Activated CD8-positive, alpha-beta memory T cell treated with anti-CD3 and anti-CD28 coated beads for 4 hours (primary cell): ENCODE results near the gene ACTN1.
"Not testable (repeated sequence)": the region's sequence is repeated elsewhere in the genome, so short reads cannot be mapped to it uniquely, and the experiment has no call there.

ENCODE experiments used
- DNase-seq, 2 donors: peaks; one replicate each; pipeline ENCODE4 v3.0.0-alpha.2; 2020; ENCODE audit warnings: low read depth in 2 of 2

Gene ACTN1

DNA sequence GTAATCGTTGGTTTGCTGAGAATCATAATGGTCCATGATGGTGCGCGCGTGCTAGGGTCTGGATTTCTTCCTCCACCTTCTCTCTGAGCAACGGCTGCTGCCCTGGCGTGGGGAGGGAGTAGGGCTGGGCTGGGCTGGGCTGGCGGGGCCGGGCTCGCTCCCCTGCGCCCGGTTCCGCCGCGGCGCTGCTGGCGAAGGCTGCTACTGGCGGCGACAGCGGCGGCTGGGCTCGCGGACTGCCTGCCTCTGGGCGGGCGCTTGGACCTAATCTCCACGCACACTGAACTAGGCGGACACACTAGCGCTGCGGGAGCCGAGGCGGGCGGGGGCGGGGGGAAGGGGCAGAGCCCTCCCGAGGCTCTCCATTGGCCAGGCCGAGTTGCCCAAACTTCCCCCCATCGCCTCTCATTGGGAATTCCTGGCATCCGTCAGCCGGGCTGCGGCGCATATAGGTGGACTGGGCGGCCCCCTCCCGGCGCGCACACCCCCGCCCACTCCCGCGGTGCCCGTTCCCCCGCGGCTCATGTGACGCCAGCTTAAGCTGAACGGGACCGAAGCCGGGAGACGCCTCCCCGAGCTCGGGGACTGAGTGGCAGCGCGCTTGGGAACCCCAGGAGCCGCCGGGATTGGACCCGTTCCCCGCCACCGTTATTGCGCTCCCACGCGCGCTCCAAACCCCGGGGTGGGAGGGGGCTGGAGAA is at the start of gene ACTN1:
Gene ACTN1 (minus strand): TSS at position 282 of the 701 bp plus-strand sequence. CDS start 246 bp downstream, at position 36.
- DNase-seq = peak; percentile 36 to 45

DNA sequence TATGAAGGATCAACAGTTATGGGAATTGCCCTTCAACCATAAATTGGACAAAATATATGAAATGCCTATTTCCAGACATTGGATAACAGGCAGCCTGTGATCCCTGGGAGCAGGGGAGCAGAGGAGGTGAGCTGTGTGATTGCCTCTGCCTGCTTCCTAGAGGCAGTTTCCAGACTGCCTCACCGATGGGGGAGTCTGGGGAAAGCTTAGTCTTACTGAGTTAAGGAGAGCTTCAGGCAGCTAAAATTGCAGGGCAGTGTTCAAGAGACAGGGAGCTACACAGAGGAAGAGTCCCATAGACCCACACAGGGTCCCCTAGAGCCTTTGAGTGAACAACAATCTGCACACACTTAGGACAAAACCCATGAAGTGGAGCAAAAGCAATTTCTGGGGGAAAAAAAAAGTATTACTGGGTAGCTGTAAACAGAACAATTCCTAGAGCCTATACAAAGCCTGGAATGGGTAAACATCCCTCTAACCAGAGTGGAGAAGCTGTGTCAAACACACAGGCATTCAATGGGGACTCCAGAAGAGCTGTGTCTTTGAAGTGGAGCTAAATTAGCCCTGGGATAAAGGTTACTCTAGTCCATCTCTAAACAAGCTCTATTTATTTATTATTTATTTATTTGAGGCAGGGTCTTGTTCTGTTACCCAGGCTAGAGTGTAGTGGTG is 48.3 kb upstream of the ACTN1 start:
- DNase-seq = no peak

DNA sequence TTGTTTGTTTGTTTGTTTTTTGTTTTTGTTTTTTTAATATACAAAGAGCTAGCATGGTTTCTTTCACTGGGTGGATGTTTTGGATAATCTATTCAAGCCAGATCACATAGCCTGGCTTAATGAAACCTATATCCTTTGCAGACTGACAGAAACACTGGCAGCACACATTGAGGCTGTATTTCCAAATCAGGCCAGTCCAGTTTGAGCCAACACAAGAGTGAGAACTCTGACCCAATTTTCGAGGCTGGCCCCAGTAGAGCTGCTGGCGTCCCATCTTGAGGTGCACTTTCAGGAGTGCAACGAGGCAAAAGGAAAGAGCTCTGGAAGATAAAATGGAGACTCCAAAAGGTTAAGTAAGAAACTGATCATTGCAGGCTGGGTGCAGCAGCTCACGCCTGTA is 43.9 kb upstream of the ACTN1 start:
- no peak for DNase-seq

DNA sequence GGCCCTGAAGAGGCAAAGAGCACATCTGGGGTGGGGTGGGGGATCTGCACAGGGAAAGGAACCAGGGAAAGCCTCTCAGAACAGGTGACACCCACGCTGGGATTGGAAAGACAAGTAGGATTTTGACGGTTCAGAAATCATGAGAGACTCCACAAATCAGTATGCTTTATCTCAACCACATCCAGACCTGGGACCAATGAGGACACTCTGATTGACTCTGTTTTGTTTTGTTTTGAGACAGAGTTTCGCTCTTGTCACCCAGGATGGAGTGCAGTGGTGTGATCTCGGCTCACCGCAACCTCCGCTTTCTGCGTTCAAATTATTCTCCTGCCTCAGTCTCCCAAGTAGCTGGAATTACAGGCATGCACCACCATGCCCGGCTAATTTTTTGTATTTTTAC is 43.0 kb upstream of the ACTN1 start:
- DNase-seq = not testable (repeated sequence)

DNA sequence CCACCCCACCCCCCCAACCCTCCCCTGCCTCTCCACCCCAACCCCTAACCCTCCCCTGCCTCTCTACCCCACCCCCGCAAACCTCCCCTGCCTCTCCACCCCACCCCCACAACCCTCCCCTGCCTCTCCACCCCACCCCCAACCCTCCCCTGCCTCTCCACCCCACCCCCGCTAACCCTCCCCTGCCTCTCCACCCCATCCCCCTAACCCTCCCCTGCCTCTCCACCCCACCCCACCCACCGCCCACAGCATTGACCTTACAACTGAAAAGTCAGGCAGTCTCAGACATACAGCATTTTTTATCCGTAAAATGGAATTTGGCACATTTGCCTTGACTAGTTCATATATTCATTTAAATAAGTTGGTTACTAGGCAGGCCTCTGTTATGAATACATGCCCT is 38.6 kb upstream of the ACTN1 start:
- DNase-seq = no peak

DNA sequence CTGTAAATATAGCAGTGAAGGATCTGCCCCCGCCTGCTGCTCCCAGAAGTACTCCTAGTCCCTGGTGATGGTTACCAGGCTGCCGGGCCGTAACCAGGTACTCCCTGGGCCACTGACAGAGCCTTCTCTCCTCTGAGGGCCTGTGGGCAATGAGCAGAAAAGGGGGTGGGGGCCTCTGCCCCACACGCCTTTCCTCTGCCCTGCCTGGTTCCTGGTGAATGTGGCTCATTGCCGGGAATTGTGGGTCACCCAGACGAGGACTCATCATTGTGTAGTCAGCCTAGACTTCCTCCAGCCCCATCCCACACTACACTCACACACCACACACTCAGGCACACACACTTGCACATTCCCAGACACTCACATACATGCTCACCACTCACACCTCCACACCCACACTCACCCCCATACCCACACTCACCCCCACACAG is 35.7 kb upstream of the ACTN1 start:
- no peak for DNase-seq

DNA sequence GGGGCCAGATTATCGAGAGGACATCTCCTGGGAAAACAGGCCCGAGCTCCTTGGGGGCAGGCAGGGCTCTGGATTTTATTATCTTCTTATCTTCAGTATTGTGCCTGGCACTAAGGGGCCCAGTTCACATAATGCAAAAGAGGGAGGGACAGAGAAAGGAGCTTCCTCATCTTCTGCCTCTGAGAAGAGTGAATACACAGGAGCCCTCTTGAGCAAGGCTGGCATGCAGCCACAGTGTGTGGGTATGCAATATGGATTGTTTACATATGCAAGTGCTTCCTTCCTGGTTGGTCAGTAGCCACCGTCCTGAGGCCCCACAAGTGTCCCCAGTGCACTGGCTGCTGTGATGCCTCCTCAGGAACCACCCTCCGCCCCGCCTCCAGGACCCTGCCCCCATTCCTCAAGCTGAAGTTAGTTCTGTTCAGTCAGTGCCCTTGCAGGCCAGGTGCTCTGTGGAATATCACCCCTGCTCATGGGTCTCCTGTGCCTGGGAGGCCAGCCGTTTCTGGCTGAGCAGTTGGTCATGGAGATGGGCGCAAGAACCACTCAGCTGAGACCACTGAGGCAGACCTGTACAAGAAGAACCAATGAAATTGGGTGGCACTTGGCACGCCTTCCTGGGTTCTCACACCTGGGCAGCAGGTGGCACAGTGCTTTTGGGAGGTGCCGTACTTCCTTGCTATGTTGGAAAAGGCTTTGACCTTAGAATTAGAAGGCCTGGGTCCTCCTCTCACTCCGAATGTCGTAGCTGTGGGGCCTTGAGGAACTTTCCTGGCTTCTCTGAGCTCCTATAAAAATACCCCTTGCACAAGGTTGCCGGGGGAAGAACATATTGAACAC is 35.1 kb upstream of the ACTN1 start:
- no peak for DNase-seq

DNA sequence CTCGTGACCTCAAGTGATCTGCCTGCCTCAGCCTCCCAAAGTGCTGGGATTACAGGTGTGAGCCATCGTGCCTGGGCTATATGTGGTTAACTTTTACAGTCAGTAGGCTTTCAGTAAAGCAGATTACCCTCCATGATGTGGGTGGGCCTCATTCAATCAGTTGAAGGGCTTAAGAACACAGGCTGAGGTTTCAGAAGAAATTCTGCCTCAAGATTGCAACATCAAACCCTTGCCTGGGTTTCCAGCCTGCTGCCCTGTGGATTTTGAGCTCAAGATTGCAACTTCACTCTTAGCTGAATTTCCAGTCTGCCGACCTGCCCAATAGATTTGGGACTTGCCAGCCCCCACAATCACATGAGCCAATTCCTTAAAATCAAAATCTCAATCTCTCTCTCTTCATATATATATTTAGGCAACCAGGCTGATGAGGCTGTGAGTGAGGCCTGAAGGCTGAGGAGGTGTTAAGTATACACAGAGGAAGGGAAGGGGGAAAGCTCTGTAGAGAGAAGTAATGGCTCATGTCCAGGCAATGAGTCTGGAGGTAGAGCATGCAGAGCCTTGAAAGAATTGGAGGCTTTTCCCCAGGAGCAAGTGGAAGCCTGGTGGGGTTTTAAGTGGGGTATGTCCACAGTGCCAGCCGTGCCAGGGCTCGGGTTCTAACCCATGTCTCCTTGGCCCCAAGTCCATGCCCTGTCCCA is 33.3 kb upstream of the ACTN1 start:
- no peak for DNase-seq

DNA sequence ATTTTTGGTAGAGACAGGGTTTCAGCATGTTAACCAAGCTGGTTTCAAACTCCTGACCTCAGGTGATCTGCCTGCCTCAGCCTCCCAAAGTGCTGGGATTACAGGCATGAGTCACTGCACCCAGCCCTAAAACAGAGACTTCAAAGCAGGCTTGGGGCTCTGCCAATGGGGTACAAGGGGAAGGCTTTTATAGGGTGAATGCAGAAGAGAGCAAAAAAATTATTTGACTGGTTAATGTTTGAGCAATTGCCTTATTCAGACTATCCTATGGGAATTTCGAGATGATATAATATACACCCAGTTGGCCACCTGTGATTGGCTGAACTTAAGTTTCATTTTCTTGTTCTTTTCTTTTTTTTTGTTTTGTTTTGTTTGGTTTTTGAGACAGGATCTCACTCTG is 31.5 kb upstream of the ACTN1 start:
- DNase-seq = no peak

DNA sequence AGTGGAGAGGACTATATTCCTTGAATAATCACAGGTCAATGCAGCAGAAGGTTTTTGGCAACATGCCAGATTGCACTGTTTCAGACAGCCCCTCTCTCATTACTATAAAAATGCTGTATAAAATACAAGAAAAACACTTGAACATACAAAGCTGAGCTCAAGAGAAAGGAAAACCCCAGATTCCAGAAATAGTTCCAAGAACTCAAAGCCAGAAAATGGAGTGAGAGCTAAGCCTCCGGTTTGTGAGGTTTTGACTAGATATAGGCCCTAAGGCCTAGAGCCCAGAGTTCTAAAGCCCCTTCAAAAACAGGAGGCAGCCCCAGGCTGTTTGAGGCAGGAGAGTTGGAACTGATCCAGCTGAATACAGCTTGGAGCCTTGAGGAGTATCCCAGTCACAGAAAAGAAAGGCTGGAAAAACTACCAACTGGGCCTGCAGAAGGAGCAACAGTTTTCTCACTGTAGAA is 29.4 kb upstream of the ACTN1 start:
- DNase-seq = no peak

DNA sequence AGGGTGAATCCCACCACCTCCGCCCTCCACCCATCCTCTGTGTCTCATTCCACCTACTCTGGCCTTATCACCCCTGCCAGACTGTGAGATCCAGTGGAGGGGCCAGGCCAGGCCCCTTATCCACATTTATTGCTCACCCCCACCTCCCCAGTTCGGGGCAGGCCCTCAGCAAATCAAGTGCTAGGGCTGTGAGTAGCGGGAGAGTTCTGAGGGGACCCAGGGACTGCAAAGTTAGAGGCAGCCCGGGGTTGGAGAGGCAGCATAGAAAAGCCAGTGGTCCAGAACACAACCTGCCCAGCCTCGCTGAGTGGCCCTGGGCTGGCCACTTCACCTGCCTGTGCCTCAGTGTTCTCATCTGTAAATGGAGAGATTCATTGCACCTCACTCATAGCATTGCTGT is 27.2 kb upstream of the ACTN1 start:
- DNase-seq = no peak

DNA sequence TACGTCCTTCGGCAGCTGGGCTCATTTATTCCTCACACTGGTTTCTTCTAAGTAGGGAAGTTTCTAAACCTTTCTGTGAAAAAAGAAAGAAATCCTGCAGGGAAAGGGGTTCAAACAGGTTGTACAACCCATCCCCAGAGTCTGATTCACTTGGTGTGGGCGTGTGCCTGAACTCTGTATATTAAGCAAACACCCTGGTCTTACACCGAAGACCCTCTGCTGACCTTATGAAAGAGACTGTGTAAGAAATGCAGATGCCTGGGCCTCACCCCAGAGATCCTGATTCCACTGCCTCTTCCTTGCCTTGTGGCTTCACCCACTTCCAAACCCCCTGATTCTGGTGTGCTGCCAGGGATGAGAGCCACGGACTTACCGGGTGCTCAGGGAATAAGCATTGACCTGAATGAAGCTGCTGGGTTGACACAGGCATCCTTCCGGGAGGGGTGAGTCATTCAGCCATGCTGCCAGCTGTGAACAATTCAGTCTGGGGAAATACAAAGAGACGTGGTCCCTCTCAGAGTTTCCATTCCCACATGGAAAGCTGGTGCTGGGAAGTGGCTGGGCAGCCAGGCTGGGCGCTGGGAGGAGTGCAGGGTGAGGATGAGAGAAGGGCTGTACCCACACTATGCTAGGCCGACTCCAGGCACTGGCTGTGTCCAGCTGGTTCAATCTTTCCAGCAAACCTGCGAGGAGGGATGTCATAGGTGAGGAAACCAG is 26.5 kb upstream of the ACTN1 start:
- no peak for DNase-seq

DNA sequence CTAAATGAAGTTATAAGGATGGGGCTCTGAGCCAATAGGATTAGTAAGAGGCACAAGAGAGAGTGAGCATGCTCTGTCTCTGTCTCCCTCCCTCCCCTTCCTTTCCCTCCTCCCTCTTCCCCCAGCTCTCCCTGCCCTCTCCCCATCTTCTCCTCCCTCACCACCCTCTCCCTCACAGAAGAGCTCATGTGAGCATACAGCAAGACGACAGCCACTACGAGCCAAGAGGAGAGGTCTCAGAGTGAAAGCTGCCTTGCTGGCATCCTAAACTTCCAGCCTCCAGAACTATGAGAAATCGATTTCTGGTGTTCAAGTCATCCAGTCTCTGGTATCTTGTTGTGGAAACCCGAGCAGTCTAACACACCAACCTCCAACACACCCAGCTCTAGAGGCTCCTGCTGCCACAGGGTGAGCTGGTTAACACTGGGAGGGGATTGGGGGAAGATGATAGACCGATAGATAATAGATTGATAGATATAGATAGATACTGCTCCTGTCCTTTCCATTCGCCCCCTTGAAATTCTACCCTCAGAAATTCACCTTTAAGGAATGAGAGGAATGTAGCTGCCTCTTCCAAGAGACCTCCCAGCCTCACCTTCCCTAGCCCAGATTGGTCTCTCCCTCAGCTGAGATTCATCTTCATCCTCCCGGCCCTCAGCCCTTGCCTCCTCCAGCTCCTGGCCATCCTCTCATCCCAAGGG is 25.8 kb upstream of the ACTN1 start:
- DNase-seq = no peak

DNA sequence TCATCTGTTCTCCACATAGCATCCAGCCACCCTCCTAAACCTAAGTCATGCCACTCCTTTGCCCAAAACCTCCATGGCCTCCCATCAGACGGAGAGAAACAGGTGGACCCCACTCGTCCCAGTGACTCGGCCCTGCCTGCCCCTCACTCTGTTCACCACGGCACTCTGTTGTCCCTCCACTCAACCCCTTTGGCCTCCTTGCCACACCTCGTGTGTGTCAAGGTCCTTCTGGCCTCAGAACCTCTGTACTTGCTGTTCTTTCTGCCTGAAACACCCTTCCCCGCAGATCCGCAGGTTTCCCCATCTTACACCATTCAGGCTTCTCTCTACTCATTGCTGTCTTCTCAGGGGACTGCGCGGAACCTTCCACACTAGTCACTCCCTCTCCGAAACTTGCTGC is 24.5 kb upstream of the ACTN1 start:
- DNase-seq = no peak

DNA sequence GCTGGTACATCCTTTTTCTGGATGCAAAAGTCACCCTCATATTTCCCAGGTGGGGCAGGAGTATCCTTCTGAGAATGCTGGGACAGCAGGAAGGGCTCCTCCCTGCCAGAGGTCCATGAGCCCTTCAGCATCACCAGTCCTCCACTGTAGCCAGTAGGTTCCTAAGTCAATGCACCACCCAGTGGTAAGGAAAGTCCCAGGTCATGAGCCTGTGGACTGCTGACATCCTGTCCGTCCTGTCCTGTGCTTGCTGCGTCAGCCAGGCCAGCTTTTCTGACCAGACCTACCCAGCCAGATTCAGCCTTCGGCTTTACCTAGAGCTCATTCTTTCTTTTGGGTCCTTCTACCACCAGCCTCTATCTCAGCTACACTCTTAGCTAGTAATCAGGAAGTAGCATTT is 23.0 kb upstream of the ACTN1 start:
- no peak for DNase-seq

DNA sequence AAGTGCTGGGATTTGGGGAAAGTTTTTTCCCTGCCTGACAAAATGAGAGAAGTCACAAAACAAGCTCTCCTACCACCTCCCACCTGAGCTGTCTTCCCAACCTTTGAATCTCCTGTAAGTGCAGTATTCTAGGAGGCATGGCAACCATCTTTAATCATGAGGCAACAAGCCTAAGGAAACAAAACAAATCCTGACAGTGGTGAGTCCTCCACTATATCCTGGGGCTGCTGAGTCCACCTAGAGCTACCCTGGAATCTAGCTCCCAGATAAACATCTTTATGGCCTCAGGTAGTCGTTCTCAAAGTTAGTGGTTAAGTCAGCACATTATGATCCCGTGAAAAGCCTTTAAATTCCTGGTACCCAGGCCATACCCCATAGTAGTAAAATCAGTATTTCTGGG is 22.3 kb upstream of the ACTN1 start:
- DNase-seq = no peak

DNA sequence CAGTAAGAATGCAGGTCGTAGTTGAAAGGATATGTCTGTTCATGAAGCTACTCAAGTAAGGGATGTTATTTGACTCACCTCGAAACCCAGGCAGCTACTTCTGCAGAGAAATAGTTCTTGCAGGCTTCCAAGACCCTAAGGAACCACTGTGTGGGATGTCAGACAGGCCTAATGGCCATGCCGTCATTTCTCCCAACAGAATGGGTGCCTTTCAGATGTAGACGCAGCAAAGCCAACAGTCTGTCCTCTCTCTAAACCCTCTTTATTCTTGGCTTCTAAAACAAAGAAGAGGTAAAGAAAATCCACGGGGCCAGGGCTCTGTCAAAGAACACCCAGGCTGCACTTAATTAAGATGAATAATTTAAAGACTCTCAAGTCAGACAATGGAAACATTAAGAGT is 19.0 kb upstream of the ACTN1 start:
- DNase-seq = no peak

DNA sequence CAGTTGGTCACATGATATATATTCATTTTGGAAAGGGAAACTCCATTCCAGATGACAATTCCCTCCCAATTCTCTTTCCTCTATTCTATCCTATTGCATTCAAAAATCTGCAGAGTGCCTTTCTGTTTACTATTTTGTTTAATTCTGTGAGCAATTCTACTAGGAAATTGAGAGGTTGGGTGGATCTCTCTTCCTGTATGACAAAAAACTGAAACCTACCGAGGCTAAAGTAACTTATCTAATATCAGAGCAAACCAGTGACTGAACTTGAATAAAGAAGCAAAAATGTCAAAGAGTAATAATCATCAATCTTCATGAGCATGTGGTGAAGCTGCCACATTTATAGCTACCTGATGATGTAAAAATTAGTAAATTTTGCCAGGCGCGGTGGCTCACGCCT is 16.6 kb upstream of the ACTN1 start:
- DNase-seq = no peak

DNA sequence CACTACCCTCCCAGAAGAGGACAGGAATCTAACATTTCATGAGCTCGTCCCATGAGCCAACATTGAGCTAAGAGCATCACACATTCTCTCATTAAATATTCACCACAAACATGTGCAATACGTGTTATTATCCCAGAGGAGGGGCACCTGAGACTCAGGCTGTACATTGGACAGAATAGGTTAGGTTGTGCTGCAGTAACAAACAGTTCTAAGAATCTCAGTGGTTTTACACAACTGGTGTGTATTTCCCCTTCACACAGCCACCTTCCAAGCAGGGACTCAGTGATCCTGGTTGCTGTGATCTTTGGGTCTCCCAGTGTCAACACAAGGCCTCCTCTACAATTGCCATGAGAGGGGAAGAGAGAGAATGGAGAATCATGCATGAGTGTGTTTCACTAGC is 15.0 kb upstream of the ACTN1 start:
- no peak for DNase-seq

DNA sequence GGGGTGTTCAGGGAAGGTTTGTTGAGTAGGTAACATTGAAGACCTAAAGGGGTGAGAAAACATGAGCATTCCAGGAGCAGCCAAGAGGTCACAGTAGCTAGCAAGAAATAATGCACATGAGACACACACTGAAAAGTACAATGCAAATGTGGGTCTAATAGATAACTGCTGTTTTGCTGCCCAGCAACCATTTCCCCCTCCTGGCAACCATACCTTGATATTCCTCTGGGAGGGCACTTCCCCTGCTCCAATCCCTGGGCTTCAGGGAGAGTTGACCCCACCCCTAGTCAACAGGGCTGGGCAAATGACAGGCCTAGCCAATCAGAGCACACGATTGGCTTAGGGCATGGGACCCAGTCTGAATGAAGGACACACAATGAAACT is 8.5 kb upstream of the ACTN1 start:
- no peak for DNase-seq
